ENCODE results near the gene FBXW4. TPM values are rescaled to one million over a fixed set of nuclear protein-coding genes. Genes with fewer than 3 reads are reported as not detected.

The FBXW4 gene
- total and polyA plus RNA-seq, 9 of the 15 experiments (the other 6 are each of a cell fraction or from before 2014, with no cell fraction given): 1.0 to 10.6 (median 5.4) TPM

DNA sequence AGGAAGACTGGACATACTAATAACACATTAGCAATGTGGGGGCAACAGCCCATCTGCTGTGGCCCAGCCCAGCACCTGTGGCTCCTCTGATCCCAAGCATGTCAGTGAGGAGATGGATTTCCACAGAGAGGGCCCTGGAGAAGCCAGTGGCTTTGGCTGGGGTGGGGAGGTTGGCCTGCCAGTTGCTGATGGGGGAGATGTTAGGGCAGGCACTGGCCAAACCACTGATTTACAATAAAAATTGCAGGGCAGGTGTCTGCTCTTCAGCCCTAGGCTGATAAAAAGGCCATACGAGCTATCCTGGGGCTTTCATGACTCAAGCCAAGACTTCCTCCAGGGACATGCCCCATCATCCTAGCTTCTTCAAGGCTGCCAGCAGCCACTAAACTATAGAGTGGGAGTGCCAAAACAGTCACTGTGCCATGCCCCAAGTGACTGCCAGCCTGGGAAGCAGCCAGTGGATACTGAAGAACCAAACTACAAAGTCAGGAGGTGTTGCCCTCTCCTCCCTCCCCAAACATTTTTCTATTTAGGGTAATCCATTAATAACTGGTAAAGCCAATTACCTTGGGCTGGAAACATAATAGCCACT lies 69.1 kb downstream of the FBXW4 start:
- 17% methylated on average over 1 of the region's 1 CpG for WGBS (ENCODE audit: insufficient coverage, low coverage, missing lambda C conversion rate)
- no peak for TF ChIP-seq TAF9B (IDR thresholded peaks at IDR 0.05; ENCODE audit: partially characterized antibody)
- TF ChIP-seq, protein P1, sequence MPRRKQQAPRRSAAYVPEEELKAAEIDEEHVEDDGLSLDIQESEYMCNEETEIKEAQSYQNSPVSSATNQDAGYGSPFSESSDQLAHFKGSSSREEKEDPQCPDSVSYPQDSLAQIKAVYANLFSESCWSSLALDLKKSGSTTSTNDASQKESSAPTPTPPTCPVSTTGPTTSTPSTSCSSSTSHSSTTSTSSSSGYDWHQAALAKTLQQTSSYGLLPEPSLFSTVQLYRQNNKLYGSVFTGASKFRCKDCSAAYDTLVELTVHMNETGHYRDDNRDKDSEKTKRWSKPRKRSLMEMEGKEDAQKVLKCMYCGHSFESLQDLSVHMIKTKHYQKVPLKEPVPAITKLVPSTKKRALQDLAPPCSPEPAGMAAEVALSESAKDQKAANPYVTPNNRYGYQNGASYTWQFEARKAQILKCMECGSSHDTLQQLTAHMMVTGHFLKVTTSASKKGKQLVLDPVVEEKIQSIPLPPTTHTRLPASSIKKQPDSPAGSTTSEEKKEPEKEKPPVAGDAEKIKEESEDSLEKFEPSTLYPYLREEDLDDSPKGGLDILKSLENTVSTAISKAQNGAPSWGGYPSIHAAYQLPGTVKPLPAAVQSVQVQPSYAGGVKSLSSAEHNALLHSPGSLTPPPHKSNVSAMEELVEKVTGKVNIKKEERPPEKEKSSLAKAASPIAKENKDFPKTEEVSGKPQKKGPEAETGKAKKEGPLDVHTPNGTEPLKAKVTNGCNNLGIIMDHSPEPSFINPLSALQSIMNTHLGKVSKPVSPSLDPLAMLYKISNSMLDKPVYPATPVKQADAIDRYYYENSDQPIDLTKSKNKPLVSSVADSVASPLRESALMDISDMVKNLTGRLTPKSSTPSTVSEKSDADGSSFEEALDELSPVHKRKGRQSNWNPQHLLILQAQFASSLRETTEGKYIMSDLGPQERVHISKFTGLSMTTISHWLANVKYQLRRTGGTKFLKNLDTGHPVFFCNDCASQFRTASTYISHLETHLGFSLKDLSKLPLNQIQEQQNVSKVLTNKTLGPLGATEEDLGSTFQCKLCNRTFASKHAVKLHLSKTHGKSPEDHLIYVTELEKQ (CRISPR knock-in tag; IDR thresholded peaks at IDR 0.05): no peak
- TF ChIP-seq CEBPG (CRISPR knock-in tag; IDR thresholded peaks at IDR 0.05): no peak
- TF ChIP-seq CEBPG (tag; conservative IDR thresholded peaks at IDR 0.05 in 1 of 2, IDR thresholded peaks at IDR 0.05 in 1 of 2): no peak
- TF ChIP-seq CBFB (CRISPR knock-in tag; IDR thresholded peaks at IDR 0.05): no peak
- TF ChIP-seq POU5F1 (IDR thresholded peaks at IDR 0.05; ENCODE audit: borderline replicate concordance, low read depth, low read length, partially characterized antibody): no peak
- TF ChIP-seq, protein P2, sequence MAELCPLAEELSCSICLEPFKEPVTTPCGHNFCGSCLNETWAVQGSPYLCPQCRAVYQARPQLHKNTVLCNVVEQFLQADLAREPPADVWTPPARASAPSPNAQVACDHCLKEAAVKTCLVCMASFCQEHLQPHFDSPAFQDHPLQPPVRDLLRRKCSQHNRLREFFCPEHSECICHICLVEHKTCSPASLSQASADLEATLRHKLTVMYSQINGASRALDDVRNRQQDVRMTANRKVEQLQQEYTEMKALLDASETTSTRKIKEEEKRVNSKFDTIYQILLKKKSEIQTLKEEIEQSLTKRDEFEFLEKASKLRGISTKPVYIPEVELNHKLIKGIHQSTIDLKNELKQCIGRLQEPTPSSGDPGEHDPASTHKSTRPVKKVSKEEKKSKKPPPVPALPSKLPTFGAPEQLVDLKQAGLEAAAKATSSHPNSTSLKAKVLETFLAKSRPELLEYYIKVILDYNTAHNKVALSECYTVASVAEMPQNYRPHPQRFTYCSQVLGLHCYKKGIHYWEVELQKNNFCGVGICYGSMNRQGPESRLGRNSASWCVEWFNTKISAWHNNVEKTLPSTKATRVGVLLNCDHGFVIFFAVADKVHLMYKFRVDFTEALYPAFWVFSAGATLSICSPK (IDR thresholded peaks at IDR 0.05; ENCODE audit: borderline replicate concordance): no peak
- no peak for TF ChIP-seq XRCC3 (IDR thresholded peaks at IDR 0.05)
- TF ChIP-seq SIN3B (IDR thresholded peaks at IDR 0.05; ENCODE audit: low read depth): no peak
- TF ChIP-seq RBM39 (optimal IDR thresholded peaks at IDR 0.05; ENCODE audit: low read depth, low read length): no peak
- TF ChIP-seq DDX20 (tag; IDR thresholded peaks at IDR 0.05; ENCODE audit: low read depth): no peak
- TF ChIP-seq CBX3 (IDR thresholded peaks at IDR 0.05; ENCODE audit: borderline replicate concordance in 1 of 2, low read length in 2 of 2): no peak
- no peak for TF ChIP-seq BCOR (IDR thresholded peaks at IDR 0.05)
- no peak for TF ChIP-seq PHF21A (IDR thresholded peaks at IDR 0.05; ENCODE audit: borderline replicate concordance, low read depth)
- no peak for TF ChIP-seq SRSF9 (IDR thresholded peaks at IDR 0.05; ENCODE audit: borderline replicate concordance, low read depth, low read length)
- TF ChIP-seq, protein P3, sequence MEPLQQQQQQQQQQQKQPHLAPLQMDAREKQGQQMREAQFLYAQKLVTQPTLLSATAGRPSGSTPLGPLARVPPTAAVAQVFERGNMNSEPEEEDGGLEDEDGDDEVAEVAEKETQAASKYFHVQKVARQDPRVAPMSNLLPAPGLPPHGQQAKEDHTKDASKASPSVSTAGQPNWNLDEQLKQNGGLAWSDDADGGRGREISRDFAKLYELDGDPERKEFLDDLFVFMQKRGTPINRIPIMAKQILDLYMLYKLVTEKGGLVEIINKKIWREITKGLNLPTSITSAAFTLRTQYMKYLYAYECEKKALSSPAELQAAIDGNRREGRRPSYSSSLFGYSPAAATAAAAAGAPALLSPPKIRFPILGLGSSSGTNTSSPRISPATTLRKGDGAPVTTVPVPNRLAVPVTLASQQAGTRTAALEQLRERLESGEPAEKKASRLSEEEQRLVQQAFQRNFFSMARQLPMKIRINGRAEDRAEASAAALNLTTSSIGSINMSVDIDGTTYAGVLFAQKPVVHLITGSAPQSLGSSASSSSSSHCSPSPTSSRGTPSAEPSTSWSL (CRISPR knock-in tag; IDR thresholded peaks at IDR 0.05; ENCODE audit: borderline replicate concordance): no peak

More for the DNA sequence above, 69.1 kb downstream of the FBXW4 start:
- CTCF ChIA-PET (ENCODE audit: low intra/inter-chr PET ratio): no interaction called here
- Histone ChIP-seq H3K79me2 (ENCODE audit: control insufficient read depth, insufficient read depth, low read length) (no peaks in the 10 kb centered on the region), H3K27me3 (ENCODE audit: control insufficient read depth in 2 of 2, insufficient read depth in 2 of 2, low read length in 2 of 2) (no peaks in the 10 kb centered on the region), H3K36me3 (ENCODE audit: control insufficient read depth, insufficient read depth, low read length) (no peaks in the 10 kb centered on the region), H3K4me3 (no peak overlapping the region), H3K4me2 (ENCODE audit: insufficient read depth, low read length) (no peak overlapping the region), H3K9ac (ENCODE audit: insufficient read depth in 1 of 2, low read depth in 2 of 2, low read length in 2 of 2) (no peak overlapping the region), H3K4me1 (replicated peaks in 1 of 2; ENCODE audit: control insufficient read depth in 2 of 2, insufficient read depth in 2 of 2, low read length in 2 of 2) (no peaks in the 10 kb centered on the region), H3K9me1 (ENCODE audit: control insufficient read depth, insufficient read depth, low read length) (no peaks in the 10 kb centered on the region), H2AFZ (ENCODE audit: low read depth, low read length) (no peak overlapping the region), H3K9me3 (replicated peaks; ENCODE audit: control insufficient read depth, insufficient read depth, low read depth, low read length) (no peaks in the 10 kb centered on the region), H4K20me1 (replicated peaks; ENCODE audit: control insufficient read depth, insufficient read depth, low read length) (no peaks in the 10 kb centered on the region), H3K27ac (ENCODE audit: extremely low read depth, low read depth, low read length) (no peak overlapping the region)
- BruUV-seq (replicated peaks): no TSS peak
- POLR2A ChIA-PET: no interaction called here
- intact Hi-C loops (cut with micrococcal nuclease) (no loop called here), in situ Hi-C loops (cut with MboI) (no loop called here)
- FAIRE-seq (no peak), ATAC-seq (no peak), DNase-seq (ENCODE audit: extremely low read depth in 1 of 4, low spot score in 3 of 4) (no peak)

All from K562 (cell line).